SK-MEL-5 (cell line): Measurements from ENCODE around the gene SPATA32. TPM values are rescaled to one million over a fixed set of nuclear protein-coding genes. Genes with fewer than 3 reads are reported as not detected.
A peak's percentile ranks its signal among the peaks of the same experiment; 100 is the strongest.

Experiments
- DNase-seq: peaks from one replicate; pipeline ENCODE4 v3.0.0-alpha.2; 2016; ENCODE audit warnings: low read depth, low spot score
- in situ Hi-C: cut with HindIII; loops from 2 replicates; pipeline ENCODE4 v1.10.0; 2016; ENCODE audit warnings: low sequenced_read_pairs, high pct_unique_total_duplicates, low pct_unique_long_range_greater_than_20kb
- total RNA-seq: library from RNA; depleted of rRNA; stranded (reverse); fragments of >200 nt; shearing (Covaris generic); gene quantifications from 2 replicates; pipeline ENCODE4 v1.2.3, GENCODE V29; 2014

Gene SPATA32
- total RNA-seq, 1 experiment from 2014 or later, result not detected

GRCh38 chr17:45240905-45241327, 21.0 kb downstream of the SPATA32 start:
- in situ Hi-C loops, result no loop called here
- DNase-seq, result no peak

GRCh38 chr17:45238155-45238774, 23.6 kb downstream of the SPATA32 start:
- in situ Hi-C loops, result no loop called here
- no peak for DNase-seq

- no peak for DNase-seq
- in situ Hi-C loops, result no loop called here
Observed at GRCh38 chr17:45237686-45238085, 24.2 kb downstream of the SPATA32 start.

GRCh38 chr17:45236282-45236606, 25.6 kb downstream of the SPATA32 start:
- DNase-seq, result no peak

GRCh38 chr17:45235416-45236281, 26.2 kb downstream of the SPATA32 start:
- in situ Hi-C loops, result no loop called here

More at GRCh38 chr17:45236282-45236606, 25.6 kb downstream of the SPATA32 start:
- in situ Hi-C loops, result no loop called here

GRCh38 chr17:45234641-45235415, 27.1 kb downstream of the SPATA32 start:
- peak; percentile 20 for DNase-seq
- in situ Hi-C loops, result no loop called here

More at GRCh38 chr17:45235416-45236281, 26.2 kb downstream of the SPATA32 start:
- DNase-seq, result peak; percentile 79

GRCh38 chr17:45233423-45233924, 28.4 kb downstream of the SPATA32 start:
- DNase-seq, result no peak

GRCh38 chr17:45232514-45233422, 29.1 kb downstream of the SPATA32 start:
- in situ Hi-C loops, result no loop called here
- DNase-seq, result no peak

More at GRCh38 chr17:45233423-45233924, 28.4 kb downstream of the SPATA32 start:
- in situ Hi-C loops, result no loop called here

GRCh38 chr17:45231481-45232116, 30.3 kb downstream of the SPATA32 start:
- in situ Hi-C loops, result no loop called here
- DNase-seq, result peak; percentile 53

- DNase-seq, result no peak
- in situ Hi-C loops, result no loop called here
Observed at GRCh38 chr17:45230787-45231480, 31.0 kb downstream of the SPATA32 start.

- in situ Hi-C loops, result no loop called here
Observed at GRCh38 chr17:45230410-45230786, 31.5 kb downstream of the SPATA32 start.

GRCh38 chr17:45229681-45230409, 32.0 kb downstream of the SPATA32 start:
- in situ Hi-C loops, result no loop called here
- no peak for DNase-seq

More at GRCh38 chr17:45230410-45230786, 31.5 kb downstream of the SPATA32 start:
- DNase-seq, result no peak

- in situ Hi-C loops, result no loop called here
Observed at GRCh38 chr17:45228763-45229539, 32.9 kb downstream of the SPATA32 start.

GRCh38 chr17:45227926-45228762, 33.8 kb downstream of the SPATA32 start:
- no peak for DNase-seq
- in situ Hi-C loops, result no loop called here

More at GRCh38 chr17:45228763-45229539, 32.9 kb downstream of the SPATA32 start:
- DNase-seq, result peak; percentile 16
